Measurements from ENCODE around the gene MIF4GD.
"Not testable (repeated sequence)": the region's sequence is repeated elsewhere in the genome, so short reads cannot be mapped to it uniquely, and the experiment has no call there.

MIF4GD gene

GRCh38 chr17:75288359-75288758, 17.3 kb upstream of the MIF4GD start:
- no peak for DNase-seq

- no peak for DNase-seq
These were observed 16.2 kb upstream of the MIF4GD start for GRCh38 chr17:75287221-75287620.

- DNase-seq: no peak
These were observed 14.1 kb upstream of the MIF4GD start for GRCh38 chr17:75285123-75285522.

GRCh38 chr17:75280189-75280588, 9.2 kb upstream of the MIF4GD start:
- not testable (repeated sequence) for DNase-seq

GRCh38 chr17:75277664-75278071, 6.6 kb upstream of the MIF4GD start:
- no peak for DNase-seq

GRCh38 chr17:75273977-75274708, 3.1 kb upstream of the MIF4GD start:
- no peak for DNase-seq

GRCh38 chr17:75272848-75273184, 1.8 kb upstream of the MIF4GD start:
- DNase-seq: no peak

- no peak for DNase-seq
These were observed 1.2 kb upstream of the MIF4GD start for GRCh38 chr17:75271955-75272847.

- DNase-seq: no peak
These were observed 363 bp upstream of the MIF4GD start for GRCh38 chr17:75271233-75271954.

GRCh38 chr17:75270218-75270965, 639 bp downstream of the MIF4GD start:
- DNase-seq: no peak

GRCh38 chr17:75269844-75270217, 1.2 kb downstream of the MIF4GD start:
- no peak for DNase-seq

GRCh38 chr17:75267411-75268232, 3.4 kb downstream of the MIF4GD start:
- no peak for DNase-seq

- DNase-seq: no peak
These were observed 3.9 kb downstream of the MIF4GD start for GRCh38 chr17:75267153-75267410.

- no peak for DNase-seq
These were observed 4.5 kb downstream of the MIF4GD start for GRCh38 chr17:75266316-75267152.

GRCh38 chr17:75265614-75266315, 5.3 kb downstream of the MIF4GD start:
- no peak for DNase-seq

- DNase-seq: no peak
These were observed 8.0 kb downstream of the MIF4GD start for GRCh38 chr17:75263055-75263454.

- DNase-seq: no peak
These were observed 8.9 kb downstream of the MIF4GD start for GRCh38 chr17:75262112-75262606.

- DNase-seq: peak; percentile 65
These were observed 9.5 kb downstream of the MIF4GD start, which contains the start of the genes GGA3 and MRPS7 for GRCh38 chr17:75261336-75262111. TSS of gene GGA3 (minus strand) at chr17:75261606. CDS start at chr17:75261587, 19 bp downstream. TSS of gene MRPS7 (plus strand) at chr17:75261879. CDS start at chr17:75261901, 22 bp downstream.

GRCh38 chr17:75260641-75261335, 10.2 kb downstream of the MIF4GD start:
- DNase-seq: no peak

Measured in NCI-H1436 treated with DMSO at 0.1 percent for 48 hours (cell line).